ENCODE data around the gene PIR. TPM values are rescaled to one million over a fixed set of nuclear protein-coding genes. Genes with fewer than 3 reads are reported as not detected.

Gene PIR
- total RNA-seq, 1 experiment from 2014 or later = 17.1 TPM

DNA sequence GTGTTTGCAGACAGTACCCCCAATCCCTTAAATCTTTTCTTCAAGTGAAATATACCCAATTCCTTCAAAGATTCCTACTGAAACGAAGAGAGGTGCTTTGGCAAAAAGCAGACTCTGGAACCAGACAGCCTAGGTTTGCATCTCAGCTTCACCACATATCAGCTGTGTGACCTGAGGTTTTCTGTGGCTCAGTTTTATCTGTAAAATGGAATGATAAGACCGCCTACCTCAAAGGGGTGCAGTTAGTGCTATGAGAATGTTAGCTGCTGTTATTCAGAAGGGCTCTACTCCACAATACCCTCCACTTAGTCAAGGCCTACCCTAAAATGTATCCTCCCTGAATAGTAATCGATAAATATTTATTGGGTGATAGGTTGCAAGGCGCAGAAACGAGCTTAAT, 664 bp downstream of the PIR start (continued):
- TF ChIP-seq, protein P1, sequence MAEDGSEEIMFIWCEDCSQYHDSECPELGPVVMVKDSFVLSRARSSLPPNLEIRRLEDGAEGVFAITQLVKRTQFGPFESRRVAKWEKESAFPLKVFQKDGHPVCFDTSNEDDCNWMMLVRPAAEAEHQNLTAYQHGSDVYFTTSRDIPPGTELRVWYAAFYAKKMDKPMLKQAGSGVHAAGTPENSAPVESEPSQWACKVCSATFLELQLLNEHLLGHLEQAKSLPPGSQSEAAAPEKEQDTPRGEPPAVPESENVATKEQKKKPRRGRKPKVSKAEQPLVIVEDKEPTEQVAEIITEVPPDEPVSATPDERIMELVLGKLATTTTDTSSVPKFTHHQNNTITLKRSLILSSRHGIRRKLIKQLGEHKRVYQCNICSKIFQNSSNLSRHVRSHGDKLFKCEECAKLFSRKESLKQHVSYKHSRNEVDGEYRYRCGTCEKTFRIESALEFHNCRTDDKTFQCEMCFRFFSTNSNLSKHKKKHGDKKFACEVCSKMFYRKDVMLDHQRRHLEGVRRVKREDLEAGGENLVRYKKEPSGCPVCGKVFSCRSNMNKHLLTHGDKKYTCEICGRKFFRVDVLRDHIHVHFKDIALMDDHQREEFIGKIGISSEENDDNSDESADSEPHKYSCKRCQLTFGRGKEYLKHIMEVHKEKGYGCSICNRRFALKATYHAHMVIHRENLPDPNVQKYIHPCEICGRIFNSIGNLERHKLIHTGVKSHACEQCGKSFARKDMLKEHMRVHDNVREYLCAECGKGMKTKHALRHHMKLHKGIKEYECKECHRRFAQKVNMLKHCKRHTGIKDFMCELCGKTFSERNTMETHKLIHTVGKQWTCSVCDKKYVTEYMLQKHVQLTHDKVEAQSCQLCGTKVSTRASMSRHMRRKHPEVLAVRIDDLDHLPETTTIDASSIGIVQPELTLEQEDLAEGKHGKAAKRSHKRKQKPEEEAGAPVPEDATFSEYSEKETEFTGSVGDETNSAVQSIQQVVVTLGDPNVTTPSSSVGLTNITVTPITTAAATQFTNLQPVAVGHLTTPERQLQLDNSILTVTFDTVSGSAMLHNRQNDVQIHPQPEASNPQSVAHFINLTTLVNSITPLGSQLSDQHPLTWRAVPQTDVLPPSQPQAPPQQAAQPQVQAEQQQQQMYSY (CRISPR knock-in tag; IDR thresholded peaks at IDR 0.05) = no peak
- TF ChIP-seq ATF1 (CRISPR knock-in tag; IDR thresholded peaks at IDR 0.05) = no peak

DNA sequence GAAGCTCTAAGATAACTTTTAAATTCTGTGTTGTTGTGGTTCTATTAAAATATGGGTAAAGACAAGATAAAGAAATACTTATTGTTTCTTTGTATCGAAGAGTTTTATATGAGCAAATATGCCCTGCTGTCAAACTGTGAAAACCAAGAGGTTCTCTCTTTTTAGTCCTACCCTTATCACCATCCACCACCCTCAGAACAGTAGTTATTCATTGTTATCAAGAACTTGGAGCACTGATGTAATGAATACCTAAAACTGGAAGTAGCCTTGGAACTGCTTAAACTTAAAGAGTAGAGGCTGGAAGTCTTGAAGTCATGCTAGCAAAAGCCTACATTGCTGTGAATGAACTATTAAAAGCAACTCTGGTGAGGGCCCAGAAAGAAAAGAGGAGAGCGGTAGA, 9.2 kb downstream of the PIR start:
- ATAC-seq = no peak
- H3K9me3 Mint-ChIP-seq = peaks cover 9% of the 10 kb centered on the region
- ChIA-PET POLR2A (no interaction called here), CTCF (no interaction called here)
- TF ChIP-seq E2F4 (CRISPR knock-in tag; IDR thresholded peaks at IDR 0.05; ENCODE audit: borderline replicate concordance, low read depth) (no peak), ZNF317 (CRISPR knock-in tag; IDR thresholded peaks at IDR 0.05; ENCODE audit: borderline replicate concordance, low read depth) (no peak)
- no peak for DNase-seq (ENCODE audit: low spot score)
- no peaks in the 10 kb centered on the region for H3K27me3 Mint-ChIP-seq (ENCODE audit: low read depth)
- no peak overlapping the region for H3K4me3 Mint-ChIP-seq
- H3K36me3 Mint-ChIP-seq = peaks cover 10% of the 10 kb centered on the region
- H3K4me1 Mint-ChIP-seq = no peaks in the 10 kb centered on the region
- no peak overlapping the region for H3K27ac Mint-ChIP-seq

DNA sequence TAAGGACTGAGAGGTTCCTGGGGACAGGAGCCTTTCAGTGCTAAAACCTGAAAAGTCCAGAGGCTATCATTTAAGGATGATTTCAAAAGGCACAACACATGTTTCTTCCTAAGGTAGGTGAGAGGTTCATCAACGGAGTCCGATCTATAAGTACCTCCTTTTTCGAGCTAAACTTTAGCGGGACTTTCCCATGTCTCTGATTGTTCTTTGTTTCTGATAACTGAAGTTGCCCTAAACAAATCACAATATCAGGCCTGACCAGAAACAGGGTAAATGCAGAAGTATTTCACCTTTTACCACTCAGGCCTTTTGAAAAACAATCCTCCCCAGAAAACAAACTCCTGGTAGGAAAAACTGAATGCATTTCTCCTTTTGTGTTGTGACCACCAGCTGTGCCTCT, 17.6 kb downstream of the PIR start:
- peaks cover 5% of the 10 kb centered on the region for H3K9me3 Mint-ChIP-seq
- H3K4me3 Mint-ChIP-seq = no peak overlapping the region
- H3K4me1 Mint-ChIP-seq = peaks cover 16% of the 10 kb centered on the region
- DNase-seq (ENCODE audit: low spot score) (no peak), ATAC-seq (no peak)
- CTCF ChIA-PET = no interaction called here
- H3K27me3 Mint-ChIP-seq (ENCODE audit: low read depth) = no peaks in the 10 kb centered on the region
- POLR2A ChIA-PET = interaction anchor here (0.9 kb wide), 1 partner anchor 18 kb away, joined by 3 read pairs; the partner anchor contains the start of gene PIR
- H3K36me3 Mint-ChIP-seq = peaks cover 9% of the 10 kb centered on the region
- H3K27ac Mint-ChIP-seq = peak overlapping the region; percentile 32
- TF ChIP-seq ATF1 (CRISPR knock-in tag; IDR thresholded peaks at IDR 0.05) (no peak), ELF4 (CRISPR knock-in tag; IDR thresholded peaks at IDR 0.05; ENCODE audit: low read depth) (no peak), NR3C1 (CRISPR knock-in tag; conservative IDR thresholded peaks at IDR 0.05; ENCODE audit: low read depth) (no peak), TCF7 (CRISPR knock-in tag; IDR thresholded peaks at IDR 0.05; ENCODE audit: low read depth) (no peak), GRHL2 (CRISPR knock-in tag; IDR thresholded peaks at IDR 0.05; ENCODE audit: insufficient replicate concordance, severe bottlenecking) (no peak)
- TF ChIP-seq, protein P2, sequence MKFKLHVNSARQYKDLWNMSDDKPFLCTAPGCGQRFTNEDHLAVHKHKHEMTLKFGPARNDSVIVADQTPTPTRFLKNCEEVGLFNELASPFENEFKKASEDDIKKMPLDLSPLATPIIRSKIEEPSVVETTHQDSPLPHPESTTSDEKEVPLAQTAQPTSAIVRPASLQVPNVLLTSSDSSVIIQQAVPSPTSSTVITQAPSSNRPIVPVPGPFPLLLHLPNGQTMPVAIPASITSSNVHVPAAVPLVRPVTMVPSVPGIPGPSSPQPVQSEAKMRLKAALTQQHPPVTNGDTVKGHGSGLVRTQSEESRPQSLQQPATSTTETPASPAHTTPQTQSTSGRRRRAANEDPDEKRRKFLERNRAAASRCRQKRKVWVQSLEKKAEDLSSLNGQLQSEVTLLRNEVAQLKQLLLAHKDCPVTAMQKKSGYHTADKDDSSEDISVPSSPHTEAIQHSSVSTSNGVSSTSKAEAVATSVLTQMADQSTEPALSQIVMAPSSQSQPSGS (CRISPR knock-in tag; IDR thresholded peaks at IDR 0.05; ENCODE audit: borderline replicate concordance, low read depth) = no peak

DNA sequence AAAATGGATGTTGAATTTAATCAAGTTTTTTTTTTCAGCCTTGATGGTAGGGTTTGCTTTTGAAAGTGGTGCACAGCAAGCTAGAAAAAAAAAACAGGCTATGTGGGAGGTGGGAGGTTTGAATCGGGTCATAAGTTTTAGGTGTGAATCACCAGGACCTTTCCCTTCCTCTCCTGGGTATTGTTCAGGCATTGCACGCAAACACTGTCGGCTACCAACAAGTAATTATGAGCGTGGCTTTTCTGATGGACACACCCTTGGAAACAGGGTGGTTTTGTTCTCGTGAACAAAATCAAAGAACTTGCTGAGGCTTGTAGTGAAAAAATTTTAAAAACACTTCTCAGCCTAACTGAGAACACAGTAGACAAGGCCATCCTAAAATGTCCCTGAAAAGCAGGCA, 18.1 kb downstream of the PIR start:
- Mint-ChIP-seq H3K4me3 (no peak overlapping the region), H3K27ac (peak overlapping the region; percentile 32), H3K9me3 (peaks cover under 1% of the 10 kb centered on the region), H3K27me3 (ENCODE audit: low read depth) (no peaks in the 10 kb centered on the region), H3K4me1 (peaks cover 16% of the 10 kb centered on the region), H3K36me3 (peaks cover 4% of the 10 kb centered on the region)
- no peak for ATAC-seq
- no peak for DNase-seq (ENCODE audit: low spot score)
- POLR2A ChIA-PET = interaction anchor here (0.9 kb wide), 1 partner anchor 18 kb away, joined by 3 read pairs; the partner anchor contains the start of gene PIR
- CTCF ChIA-PET = no interaction called here
- TF ChIP-seq NR2C2 (CRISPR knock-in tag; IDR thresholded peaks at IDR 0.05) = no peak
- no peak for TF ChIP-seq JUN (CRISPR knock-in tag; IDR thresholded peaks at IDR 0.05)
- no peak for TF ChIP-seq TCF7 (CRISPR knock-in tag; IDR thresholded peaks at IDR 0.05; ENCODE audit: low read depth)
- no peak for TF ChIP-seq ZNF396 (CRISPR knock-in tag; IDR thresholded peaks at IDR 0.05; ENCODE audit: borderline replicate concordance)
- TF ChIP-seq HMGXB4 (CRISPR knock-in tag; IDR thresholded peaks at IDR 0.05) = no peak
- no peak for TF ChIP-seq TEAD4 (CRISPR knock-in tag; IDR thresholded peaks at IDR 0.05)
- no peak for TF ChIP-seq ZNF232 (CRISPR knock-in tag; IDR thresholded peaks at IDR 0.05)
- TF ChIP-seq, protein P3, sequence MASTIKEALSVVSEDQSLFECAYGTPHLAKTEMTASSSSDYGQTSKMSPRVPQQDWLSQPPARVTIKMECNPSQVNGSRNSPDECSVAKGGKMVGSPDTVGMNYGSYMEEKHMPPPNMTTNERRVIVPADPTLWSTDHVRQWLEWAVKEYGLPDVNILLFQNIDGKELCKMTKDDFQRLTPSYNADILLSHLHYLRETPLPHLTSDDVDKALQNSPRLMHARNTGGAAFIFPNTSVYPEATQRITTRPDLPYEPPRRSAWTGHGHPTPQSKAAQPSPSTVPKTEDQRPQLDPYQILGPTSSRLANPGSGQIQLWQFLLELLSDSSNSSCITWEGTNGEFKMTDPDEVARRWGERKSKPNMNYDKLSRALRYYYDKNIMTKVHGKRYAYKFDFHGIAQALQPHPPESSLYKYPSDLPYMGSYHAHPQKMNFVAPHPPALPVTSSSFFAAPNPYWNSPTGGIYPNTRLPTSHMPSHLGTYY (CRISPR knock-in tag; IDR thresholded peaks at IDR 0.05) = no peak
- no peak for TF ChIP-seq TP53 (CRISPR knock-in tag; IDR thresholded peaks at IDR 0.05)

Data from WTC11 (cell line).